H1 (cell line): ENCODE results near the gene FAM50A. TPM values are rescaled to one million over a fixed set of nuclear protein-coding genes. Genes with fewer than 3 reads are reported as not detected.

ENCODE experiments used
- CTCF ChIA-PET: fragments of 300-600 bp; sonication (Branson Sonifier 250); formaldehyde crosslinking; loops from one replicate; lab custom pipeline; 2021; ENCODE audit not compliant: partially characterized antibody; lab: Charles Lee
- POLR2A ChIA-PET: fragments of 300-600 bp; sonication (Branson Sonifier 250); formaldehyde crosslinking; loops from one replicate; lab custom pipeline; 2021; ENCODE audit warnings: inconsistent platforms; ENCODE audit not compliant: partially characterized antibody; lab: Charles Lee
- DNase-seq, 2 experiments: peaks; one replicate each; pipeline versions ENCODE4 v3.0.0 to v3.0.0-alpha.2; 2010 to 2022; ENCODE audit warnings: low spot score in 2 of 2, low read depth in 1 of 2, mixed read lengths in 1 of 2
- FAIRE-seq: peaks from 2 replicates; lab custom pipeline; 2011; peaks lifted over from hg19 to GRCh38; lab: Jason Lieb, UNC
- H2AFZ ChIP-seq: 2 replicates; pipeline ENCODE4 v1.8.1; 2012; ENCODE audit warnings: low read length, inconsistent platforms
- H2AK5ac ChIP-seq: 2 replicates; pipeline ENCODE4 v1.6.1; 2013; ENCODE audit warnings: low read depth, low read length
- H2BK120ac ChIP-seq: replicated peaks from 2 replicates; pipeline ENCODE3; 2013; ENCODE audit warnings: low read depth, low read length, inconsistent platforms
- H2BK12ac ChIP-seq: 2 replicates; pipeline ENCODE4 v1.6.1; 2013; ENCODE audit warnings: low read depth, low read length
- H2BK15ac ChIP-seq: 2 replicates; pipeline ENCODE4 v1.6.1; 2013; ENCODE audit warnings: low read length
- H2BK20ac ChIP-seq: 2 replicates; pipeline ENCODE4 v1.6.1; 2013; ENCODE audit warnings: low read length
- H2BK5ac ChIP-seq: 2 replicates; pipeline ENCODE4 v1.6.1; 2013; ENCODE audit warnings: low read depth, low read length
- H3K14ac ChIP-seq: 2 replicates; pipeline ENCODE4 v1.6.1; 2013; ENCODE audit warnings: inconsistent platforms; ENCODE audit not compliant: insufficient read length
- H3K18ac ChIP-seq: 2 replicates; pipeline ENCODE4 v1.6.1; 2013; ENCODE audit warnings: low read length; ENCODE audit errors: extremely low read depth
- H3K23ac ChIP-seq: 2 replicates; pipeline ENCODE4 v1.6.1; 2013; ENCODE audit warnings: inconsistent platforms; ENCODE audit not compliant: insufficient read length
- H3K23me2 ChIP-seq: 2 replicates; pipeline ENCODE4 v1.6.1; 2013; ENCODE audit warnings: low read depth, low read length
- H3K27ac ChIP-seq: 2 replicates; pipeline ENCODE4 v1.6.1; 2011; ENCODE audit warnings: low read depth, low read length, inconsistent platforms
- H3K27me3 ChIP-seq, 4 experiments: replicated peaks in 1 of 4; 1 replicate in 1 of 4; 2 replicates in 3 of 4; pipeline versions ENCODE4 v1.6.1 to v1.8.1; 2011 to 2013; ENCODE audit warnings: low read length in 3 of 4, mild to moderate bottlenecking in 3 of 4, inconsistent platforms in 2 of 4, mixed read lengths in 2 of 4, moderate library complexity in 1 of 4; ENCODE audit not compliant: control insufficient read depth in 3 of 4, insufficient read depth in 3 of 4; ENCODE audit errors: extremely low read depth in 1 of 4
- H3K36me3 ChIP-seq, 4 experiments: 2 replicates each; pipeline versions ENCODE4 v1.6.1 to v1.8.1; 2011 to 2013; ENCODE audit warnings: mild to moderate bottlenecking in 4 of 4, low read length in 3 of 4, moderate library complexity in 2 of 4, control low read depth in 1 of 4, inconsistent platforms in 1 of 4; ENCODE audit not compliant: insufficient read depth in 4 of 4, control insufficient read depth in 2 of 4
- H3K4ac ChIP-seq: replicated peaks from 2 replicates; pipeline ENCODE3; 2013; ENCODE audit warnings: low read length, low read depth, mixed read lengths, inconsistent platforms; ENCODE audit not compliant: insufficient read length
- H3K4me1 ChIP-seq, 4 experiments: replicated peaks in 1 of 4; 1 replicate in 1 of 4; 2 replicates in 3 of 4; pipeline versions ENCODE4 v1.6.1 to v1.8.1; 2011 to 2013; ENCODE audit warnings: low read length in 3 of 4, inconsistent platforms in 2 of 4, mixed read lengths in 1 of 4; ENCODE audit not compliant: insufficient read depth in 4 of 4, control insufficient read depth in 3 of 4
- H3K4me2 ChIP-seq, 2 experiments: 2 replicates each; pipeline versions ENCODE4 v1.6.1 to v1.8.1; 2011 to 2013; ENCODE audit warnings: low read depth in 2 of 2, low read length in 2 of 2, control low read depth in 1 of 2, inconsistent platforms in 1 of 2, mild to moderate bottlenecking in 1 of 2; ENCODE audit not compliant: insufficient read depth in 1 of 2
- H3K4me3 ChIP-seq, 4 experiments: fragments of 200-600, 300-600 bp in 1 of 4; sonication (generic), shearing (Covaris generic), sonication (Bioruptor Twin) in 1 of 4; 2 replicates each; pipeline versions ENCODE4 v1.5.1 to v1.8.1; 2011 to 2016; ENCODE audit warnings: low read length in 4 of 4, low read depth in 3 of 4, control low read depth in 2 of 4, inconsistent platforms in 2 of 4, mild to moderate bottlenecking in 2 of 4, mixed read lengths in 1 of 4, moderate library complexity in 1 of 4; ENCODE audit not compliant: insufficient read depth in 2 of 4; ENCODE audit errors: extremely low read depth in 1 of 4
- H3K56ac ChIP-seq: replicated peaks from 2 replicates; pipeline ENCODE3; 2013; ENCODE audit warnings: low read depth, mild to moderate bottlenecking, mixed read lengths, low read length, inconsistent platforms; ENCODE audit not compliant: insufficient read length
- H3K79me1 ChIP-seq: 2 replicates; pipeline ENCODE4 v1.6.1; 2013; ENCODE audit warnings: low read depth, low read length, control low read depth
- H3K79me2 ChIP-seq, 2 experiments: 2 replicates each; pipeline versions ENCODE4 v1.6.1 to v1.8.1; 2012 to 2013; ENCODE audit warnings: low read length in 2 of 2, mild to moderate bottlenecking in 2 of 2, inconsistent platforms in 1 of 2; ENCODE audit not compliant: insufficient read depth in 2 of 2, control insufficient read depth in 1 of 2
- H3K9ac ChIP-seq, 4 experiments: replicated peaks in 1 of 4; 1 replicate in 1 of 4; 2 replicates in 3 of 4; pipeline versions ENCODE4 v1.6.1 to v1.8.1; 2011 to 2013; ENCODE audit warnings: low read depth in 3 of 4, low read length in 3 of 4, control low read depth in 2 of 4, mild to moderate bottlenecking in 2 of 4, moderate library complexity in 2 of 4, inconsistent platforms in 1 of 4; ENCODE audit errors: extremely low read depth in 1 of 4
- H3K9me3 ChIP-seq, 2 experiments: 2 replicates each; pipeline versions ENCODE4 v1.6.1 to v1.8.1; 2012 to 2013; ENCODE audit warnings: mild to moderate bottlenecking in 2 of 2, moderate library complexity in 2 of 2, control low read depth in 1 of 2, inconsistent platforms in 1 of 2, low read depth in 1 of 2, low read length in 1 of 2, mixed read lengths in 1 of 2; ENCODE audit not compliant: insufficient read depth in 2 of 2
- H4K20me1 ChIP-seq, 2 experiments: replicated peaks in 1 of 2; 2 replicates each; pipeline versions ENCODE3 to v1.8.1; 2011 to 2013; ENCODE audit warnings: inconsistent platforms in 2 of 2, low read length in 2 of 2, mild to moderate bottlenecking in 1 of 2; ENCODE audit not compliant: insufficient read depth in 2 of 2, control insufficient read depth in 1 of 2
- H4K5ac ChIP-seq: 2 replicates; pipeline ENCODE4 v1.6.1; 2013; ENCODE audit warnings: low read length, low read depth, mixed read lengths, inconsistent platforms; ENCODE audit not compliant: insufficient read length
- H4K8ac ChIP-seq: 2 replicates; pipeline ENCODE4 v1.8.0; 2013; ENCODE audit warnings: mild to moderate bottlenecking, moderate library complexity, low read length, inconsistent platforms; ENCODE audit not compliant: insufficient read depth; ENCODE audit errors: extremely low read depth
- H4K91ac ChIP-seq: replicated peaks from 2 replicates; pipeline ENCODE3; 2013; ENCODE audit warnings: low read length, mixed read lengths, inconsistent platforms; ENCODE audit not compliant: insufficient read length
- CTBP2 ChIP-seq: IDR thresholded peaks from 2 replicates; pipeline ENCODE4 v1.7.0; 2011; ENCODE audit warnings: borderline replicate concordance, mild to moderate bottlenecking, moderate library complexity, mixed read lengths, low read length; ENCODE audit not compliant: insufficient read depth, insufficient read length
- NANOG ChIP-seq: IDR thresholded peaks from 2 replicates; pipeline ENCODE4 v1.6.1; 2011; ENCODE audit warnings: low read length, low read depth, mild to moderate bottlenecking, inconsistent platforms; ENCODE audit not compliant: insufficient read depth, poor library complexity, severe bottlenecking
- RAD21 ChIP-seq, 2 experiments: IDR thresholded peaks in 1 of 2; conservative IDR thresholded peaks in 1 of 2; 2 replicates each; pipeline ENCODE4 v1.6.1; 2011; ENCODE audit warnings: low read depth in 2 of 2, low read length in 2 of 2, improper control_type of control experiment in 1 of 2, inconsistent platforms in 1 of 2, mild to moderate bottlenecking in 1 of 2, moderate library complexity in 1 of 2
- WGBS, 2 experiments: shearing (Covaris generic) in 1 of 2; methylation state at CpG; one replicate each; pipeline versions ENCODE4 v1.1.6 to v1.1.7; 2013 to 2015; ENCODE audit warnings: low lambda C conversion rate in 2 of 2, mixed read lengths in 2 of 2, inconsistent platforms in 1 of 2, low coverage in 1 of 2, missing lambda C conversion rate in 1 of 2; ENCODE audit not compliant: insufficient replicate concordance in 2 of 2, insufficient coverage in 1 of 2, insufficient read length in 1 of 2; ENCODE audit errors: extremely low coverage in 1 of 2, missing lambda C conversion rate in 1 of 2; 5-methylcytosine and 5-hydroxymethylcytosine counted together
- polyA plus RNA-seq, 7 experiments: library from polyadenylated mRNA; depleted of rRNA in 3 of 7; stranded (reverse) in 5 of 7; unstranded in 2 of 7; fragments of >200 nt in 5 of 7; fragments of 200-250 nt in 2 of 7; gene quantifications; 1 replicate in 5 of 7; 2 replicates in 1 of 7; 4 replicates in 1 of 7; pipeline versions ENCODE4 v1.2.1 to v1.2.3, GENCODE V29; 2011 to 2013; ENCODE audit warnings: missing spikeins in 2 of 7, mixed read lengths in 2 of 7
- total RNA-seq: library from RNA; stranded (reverse); fragmentation: NEBNext Ultra II Directional; extraction: Animal tissue kit (Norgen Biotek cat#: 25700); gene quantifications from 2 replicates; pipeline ENCODE4 v1.2.1, GENCODE V29; 2021
- TF ChIP-seq, protein P1 (sequence below): IDR thresholded peaks from 2 replicates; pipeline ENCODE4 v1.6.1; 2012; ENCODE audit warnings: inconsistent platforms

Gene FAM50A
- total and polyA plus RNA-seq, 2 of the 8 experiments (the other 6 are each of a cell fraction or from before 2014, with no cell fraction given): 30.7 to 48.7 TPM

DNA sequence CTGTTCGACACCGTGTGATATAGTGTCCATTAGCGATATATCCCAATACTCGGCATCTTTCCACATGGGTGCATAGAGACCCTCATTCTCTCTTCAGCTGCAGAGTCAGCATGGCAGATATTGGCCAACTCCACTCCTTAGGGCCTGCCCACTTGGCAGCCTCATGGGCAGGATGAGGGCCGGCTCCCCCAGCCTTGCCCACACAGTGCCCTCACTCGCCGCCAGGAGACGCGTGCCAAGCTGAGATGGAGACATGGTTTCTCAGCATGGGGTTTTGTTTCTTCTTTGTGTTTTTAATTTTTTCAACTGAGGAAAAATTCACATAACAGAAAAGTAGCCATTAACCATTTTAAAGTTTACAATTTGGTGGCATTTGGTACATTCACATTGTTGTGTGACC is 8.9 kb downstream of the FAM50A start:
- WGBS, 2 experiments: 100% methylated on average over 3 of the region's 9 CpGs; no CpG with 5 or more reads in 1 of the 2 experiments
- Histone ChIP-seq H3K18ac (no peak overlapping the region), H3K56ac (no peak overlapping the region), H2BK20ac (no peak overlapping the region), H2BK15ac (no peak overlapping the region), H3K9me3 (no peaks in the 10 kb centered on the region), H3K4me2 (no peak overlapping the region), H4K91ac (no peak overlapping the region), H3K27ac (no peak overlapping the region), H4K20me1 (no peaks in the 10 kb centered on the region), H3K4me3 (no peak overlapping the region), H4K8ac (no peak overlapping the region), H3K79me2 (no peaks in the 10 kb centered on the region), H3K23me2 (no peaks in the 10 kb centered on the region), H3K23ac (no peak overlapping the region), H3K9ac (no peak overlapping the region), H2BK12ac (no peak overlapping the region), H3K36me3 (peaks cover 0 to 17% (median 5%) of the 10 kb centered on the region in 4 experiments; a peak in 5 of 8 replicates), H2BK120ac (no peak overlapping the region), H3K14ac (no peak overlapping the region), H2AK5ac (no peak overlapping the region), H3K79me1 (no peaks in the 10 kb centered on the region), H3K27me3 (peaks cover 0 to 3% (median 0%) of the 10 kb centered on the region in 4 experiments; a peak in 1 of 7 replicates), H2BK5ac (no peak overlapping the region), H4K5ac (no peak overlapping the region), H2AFZ (no peak overlapping the region), H3K4ac (no peak overlapping the region), H3K4me1 (no peaks in the 10 kb centered on the region)
- DNase-seq (no peak), FAIRE-seq (no peak)
- CTCF ChIA-PET: interaction anchor here (1.3 kb wide), 1 partner anchor 83 kb away, joined by 3 read pairs; no protein-coding TSS in a partner anchor
- POLR2A ChIA-PET: interaction anchor here (0.8 to 1.1 kb wide), 2 partner anchors 11 to 55 kb away, joined by 3 to 4 read pairs; no protein-coding TSS in a partner anchor
- TF ChIP-seq CTBP2 (no peak), NANOG (no peak), RAD21 (IDR thresholded peaks at IDR 0.05 in 1 of 2, conservative IDR thresholded peaks at IDR 0.05 in 1 of 2; ENCODE audit: low read depth in 2 of 2, low read length in 2 of 2) (no peak)
- TF ChIP-seq, protein P1, sequence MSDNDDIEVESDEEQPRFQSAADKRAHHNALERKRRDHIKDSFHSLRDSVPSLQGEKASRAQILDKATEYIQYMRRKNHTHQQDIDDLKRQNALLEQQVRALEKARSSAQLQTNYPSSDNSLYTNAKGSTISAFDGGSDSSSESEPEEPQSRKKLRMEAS: no peak
